Activated CD4-positive, alpha-beta T cell treated with anti-CD3 and anti-CD28 coated beads for 48 hours (primary cell): ENCODE data around the gene CHID1.
A peak's percentile ranks its signal among the peaks of the same experiment; 100 is the strongest.

Source experiments
- DNase-seq: peaks from one replicate; pipeline ENCODE4 v3.0.0-alpha.2; 2020

Gene CHID1

DNA sequence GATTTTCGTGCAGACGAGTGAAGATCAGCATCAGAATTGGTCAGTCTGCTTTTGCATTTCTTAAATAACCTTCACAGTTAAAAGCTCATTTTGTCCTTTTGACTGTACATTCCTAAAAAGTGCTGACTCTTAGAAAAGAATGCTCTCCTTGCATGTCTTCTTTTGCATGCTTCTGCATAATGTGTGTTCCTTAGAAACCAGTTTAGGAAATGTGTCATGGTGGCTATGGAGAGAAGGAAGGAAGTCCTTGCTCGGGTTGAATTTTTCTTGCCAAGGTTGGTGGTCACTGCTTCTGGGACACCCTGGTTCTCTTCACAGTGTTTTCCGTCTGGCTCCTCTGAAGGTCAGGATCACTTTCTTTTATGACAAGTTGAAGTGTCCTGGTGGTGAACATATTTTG, 21.8 kb upstream of the CHID1 start:
- DNase-seq, result no peak

DNA sequence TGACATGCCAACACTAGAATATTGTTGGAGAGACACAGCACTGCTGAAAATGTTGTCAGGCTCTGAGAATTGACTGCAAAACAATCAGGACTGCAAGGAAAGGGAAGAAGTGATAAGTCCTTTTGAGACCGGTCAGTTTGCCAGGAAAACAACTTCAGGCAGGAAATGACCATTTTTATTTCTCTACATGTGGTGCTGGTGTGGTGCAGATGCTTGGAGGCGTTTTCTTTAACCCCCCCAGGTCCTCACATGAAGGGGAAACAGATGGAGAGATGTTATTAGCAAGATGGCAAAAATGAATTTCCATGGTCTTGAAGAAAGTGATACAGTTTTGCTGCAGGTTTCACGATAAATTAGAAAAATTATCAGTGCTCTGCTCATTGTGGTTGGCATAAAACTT, 20.8 kb upstream of the CHID1 start:
- DNase-seq, result no peak

DNA sequence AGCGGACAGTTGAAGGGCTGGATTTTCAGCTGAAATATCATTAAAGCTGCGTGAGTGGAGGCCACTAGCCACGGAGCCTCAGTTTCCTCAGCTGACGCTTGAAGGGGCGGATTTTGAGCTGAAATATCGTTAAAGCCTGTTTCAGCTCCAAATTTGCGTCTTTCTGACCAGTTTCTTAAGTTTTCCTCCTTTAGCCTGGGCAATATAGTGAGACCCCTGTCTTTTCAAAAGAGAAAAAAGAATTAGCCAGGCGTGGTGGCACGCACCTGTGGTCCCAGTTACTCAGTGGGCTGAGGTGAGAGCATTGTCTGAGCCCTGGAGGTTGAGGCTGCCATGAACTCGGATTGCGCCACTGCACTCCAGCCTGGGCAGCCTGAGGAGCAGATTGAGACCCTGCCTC, 18.8 kb upstream of the CHID1 start:
- no peak for DNase-seq

DNA sequence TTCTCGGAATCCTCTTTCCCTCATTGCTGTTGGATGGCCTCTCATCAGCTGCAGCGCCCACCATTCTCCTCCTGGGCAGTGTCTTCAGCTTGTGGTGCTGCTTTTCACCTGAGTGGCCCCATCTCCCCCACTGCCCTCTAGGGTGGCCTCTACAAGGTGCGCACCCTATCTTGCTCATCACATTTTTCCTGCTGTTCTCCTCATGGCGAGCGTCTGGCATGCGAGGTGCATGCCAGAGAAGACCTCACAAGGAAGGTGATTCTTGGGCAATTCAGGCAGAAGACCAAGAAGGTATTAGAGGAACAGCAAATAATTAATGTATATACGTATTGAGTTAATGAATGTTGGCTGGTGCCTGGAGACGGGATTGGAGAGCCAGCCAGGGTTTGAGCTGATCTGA, 18.2 kb upstream of the CHID1 start:
- no peak for DNase-seq

DNA sequence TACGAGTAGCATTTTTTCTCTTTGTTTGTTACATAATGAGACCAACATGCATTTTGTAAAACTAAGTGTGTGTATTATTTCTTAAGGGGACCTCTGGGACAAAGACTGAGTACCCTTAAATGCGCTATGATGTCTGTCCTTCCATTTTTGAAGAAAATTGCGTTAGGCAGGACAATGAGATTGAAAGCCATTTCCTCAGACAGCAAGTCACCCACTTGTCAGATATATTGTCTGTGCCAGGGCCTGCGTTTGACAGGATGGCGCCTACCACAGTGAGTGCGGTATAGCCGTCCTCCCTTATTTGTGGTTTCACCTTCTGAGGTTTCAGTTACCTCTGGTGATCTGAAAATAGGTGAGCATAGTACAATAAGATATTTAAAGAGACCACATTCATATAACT, 17.3 kb upstream of the CHID1 start:
- DNase-seq, result peak; percentile 28

DNA sequence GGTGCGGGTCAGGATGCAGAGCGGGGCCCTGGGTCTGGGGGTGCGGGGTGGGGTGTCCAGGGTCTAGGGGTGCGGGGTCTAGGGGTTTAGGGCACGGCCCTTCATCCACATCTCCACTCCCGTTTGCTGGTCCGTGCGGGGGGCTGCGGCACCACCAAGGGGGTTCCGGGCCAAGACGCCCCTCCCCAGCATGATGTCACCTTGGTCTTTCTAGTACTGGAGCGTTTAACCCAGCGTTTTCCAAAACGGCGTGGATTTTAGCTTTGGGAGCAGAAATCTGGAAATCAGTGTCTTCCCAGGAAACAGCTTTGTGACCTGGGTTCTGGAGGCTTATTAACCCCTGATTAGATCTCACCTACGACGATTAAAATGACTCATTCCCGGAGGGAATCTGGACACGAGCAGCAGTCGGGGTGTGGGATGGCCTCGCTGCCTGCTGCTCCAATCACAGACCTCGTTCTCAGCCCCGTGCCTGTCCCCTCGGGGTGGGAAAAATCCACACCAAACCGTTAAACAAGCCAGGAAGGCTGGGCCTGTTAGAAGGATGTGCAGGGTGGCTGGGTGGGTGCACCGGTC, 15.8 kb upstream of the CHID1 start:
- no peak for DNase-seq

DNA sequence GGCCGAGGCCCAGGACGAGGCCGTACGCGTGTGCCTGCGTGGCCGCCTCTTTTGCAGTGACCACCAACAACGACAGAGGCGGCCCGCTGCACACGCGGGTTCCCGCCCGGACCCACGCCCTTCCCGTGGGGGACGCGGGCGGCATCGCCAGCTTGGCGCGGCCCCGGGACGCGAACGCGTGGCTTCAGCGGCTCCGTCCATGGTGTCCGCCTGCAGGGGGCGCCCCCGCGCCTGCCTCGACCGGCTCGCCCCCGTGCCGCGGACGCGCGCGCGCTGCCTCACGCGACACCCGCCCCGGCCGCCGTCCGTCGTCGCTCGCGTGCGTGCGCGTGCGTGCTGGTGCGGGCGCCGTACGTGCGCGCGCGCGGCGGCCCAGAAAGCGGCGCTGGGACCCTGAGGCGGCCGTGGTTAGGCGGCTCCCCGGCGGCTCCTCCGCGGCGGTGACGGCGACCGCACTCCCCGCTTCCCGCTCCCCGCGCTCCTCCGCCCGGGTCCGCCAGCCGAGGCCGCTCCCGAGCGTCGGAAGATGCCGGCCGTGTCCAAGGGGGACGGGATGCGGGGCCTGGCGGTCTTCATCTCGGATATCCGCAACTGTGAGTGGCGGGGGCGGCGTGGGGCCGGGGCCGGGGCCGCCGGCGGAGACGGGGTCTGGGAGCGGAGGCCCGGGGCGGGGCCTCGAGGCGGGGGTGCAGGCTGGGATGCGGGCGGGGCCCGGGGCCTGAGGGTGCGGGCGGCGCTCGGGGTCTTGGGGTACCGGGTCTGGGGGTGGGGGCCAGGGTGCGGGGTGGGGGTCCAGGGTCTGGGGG, 15.1 kb upstream of the CHID1 start, which contains the start of gene AP2A2:
TSS of gene AP2A2 (plus strand) at position 375 of the 806 bp plus-strand sequence. CDS start at position 527, 152 bp downstream.
- DNase-seq, result peak; percentile 93

DNA sequence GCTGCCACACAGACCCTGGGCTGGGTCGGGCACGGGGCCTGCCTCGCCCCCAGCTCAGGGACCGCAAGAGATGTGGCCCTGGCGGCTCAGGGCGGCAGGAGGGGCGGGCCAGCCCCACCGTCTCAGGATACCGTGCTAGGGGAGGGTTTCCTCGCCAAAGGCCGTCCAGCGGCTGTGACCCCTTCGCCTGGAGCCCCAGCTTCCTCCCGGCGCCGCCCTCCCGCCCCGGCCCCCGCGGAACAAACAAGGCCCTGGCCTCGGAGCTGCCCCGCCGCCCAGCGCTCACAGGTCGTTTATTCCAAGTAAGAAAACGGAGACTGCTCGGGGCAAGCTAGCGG, 14.5 kb upstream of the CHID1 start:
- DNase-seq, result no peak

DNA sequence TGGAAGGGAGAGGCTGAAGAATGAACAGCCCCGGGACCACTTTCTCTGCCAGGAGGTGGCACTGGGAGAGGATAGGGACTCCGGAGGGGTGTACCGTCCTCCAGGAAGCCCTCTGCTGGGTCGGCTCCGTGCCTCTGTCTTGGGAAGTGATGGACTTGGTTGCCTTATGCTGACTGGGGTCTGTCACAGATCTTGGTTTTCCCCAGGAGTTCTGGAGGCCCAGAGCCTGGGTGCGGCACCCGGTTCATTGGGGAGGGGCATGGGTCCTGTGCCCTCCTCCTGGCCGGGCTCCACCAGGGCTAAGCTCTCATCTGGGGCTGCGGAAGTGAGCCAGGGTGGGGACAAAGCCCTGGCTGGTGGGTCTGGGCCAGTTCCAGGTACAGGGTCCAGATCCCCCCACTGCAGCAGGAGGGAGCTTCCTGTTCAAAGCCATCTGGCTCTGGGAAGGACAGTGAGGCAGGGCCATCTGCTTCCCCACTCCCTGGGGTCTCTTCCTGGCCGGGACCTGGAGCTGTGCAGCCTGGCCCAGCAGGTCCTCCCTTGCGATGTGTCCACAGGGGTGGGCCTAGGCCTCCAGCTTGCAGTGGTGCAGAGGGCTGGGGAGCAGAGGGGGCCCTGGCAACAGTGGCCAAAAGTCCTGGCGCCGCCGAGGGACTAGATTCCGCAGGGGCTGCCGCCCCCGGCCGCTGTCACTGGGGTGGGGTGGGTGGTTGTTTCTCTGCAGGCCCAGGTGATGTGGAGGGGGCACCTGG, 14.0 kb upstream of the CHID1 start:
- no peak for DNase-seq

DNA sequence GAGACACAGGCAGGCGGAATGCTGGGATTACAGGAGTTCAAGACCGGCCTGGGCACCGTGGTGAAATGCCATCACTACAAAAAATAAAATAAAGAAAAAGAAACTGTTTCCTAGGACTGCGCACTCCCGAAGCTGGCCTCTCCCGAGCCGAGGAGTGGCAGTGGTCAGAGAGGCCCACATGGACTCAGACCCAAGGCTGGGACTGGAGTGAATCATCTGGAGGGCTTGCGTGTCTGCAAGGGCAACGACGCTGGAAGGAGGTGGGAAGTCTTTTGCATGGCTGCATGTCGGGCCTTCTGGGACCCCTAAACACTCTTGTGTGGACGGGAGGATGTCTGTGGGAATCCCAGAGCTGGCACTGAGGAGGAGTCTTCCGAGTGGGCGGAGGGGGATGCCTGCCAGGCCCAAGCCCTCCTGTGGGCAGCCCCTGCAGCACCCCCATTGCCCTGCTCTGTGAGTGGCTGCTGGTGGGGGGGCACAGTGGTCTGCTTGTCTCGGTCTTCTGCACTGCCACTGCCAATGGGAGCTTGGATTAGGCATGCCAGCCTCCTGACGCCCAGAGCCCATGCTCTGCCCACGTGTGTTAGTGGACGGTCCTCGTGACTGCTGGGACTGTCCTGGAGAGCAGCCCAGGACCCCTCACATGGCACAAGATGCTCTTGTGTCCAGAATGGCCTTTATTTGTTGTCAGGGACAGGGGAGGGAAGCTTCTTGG, 13.2 kb upstream of the CHID1 start:
- no peak for DNase-seq

DNA sequence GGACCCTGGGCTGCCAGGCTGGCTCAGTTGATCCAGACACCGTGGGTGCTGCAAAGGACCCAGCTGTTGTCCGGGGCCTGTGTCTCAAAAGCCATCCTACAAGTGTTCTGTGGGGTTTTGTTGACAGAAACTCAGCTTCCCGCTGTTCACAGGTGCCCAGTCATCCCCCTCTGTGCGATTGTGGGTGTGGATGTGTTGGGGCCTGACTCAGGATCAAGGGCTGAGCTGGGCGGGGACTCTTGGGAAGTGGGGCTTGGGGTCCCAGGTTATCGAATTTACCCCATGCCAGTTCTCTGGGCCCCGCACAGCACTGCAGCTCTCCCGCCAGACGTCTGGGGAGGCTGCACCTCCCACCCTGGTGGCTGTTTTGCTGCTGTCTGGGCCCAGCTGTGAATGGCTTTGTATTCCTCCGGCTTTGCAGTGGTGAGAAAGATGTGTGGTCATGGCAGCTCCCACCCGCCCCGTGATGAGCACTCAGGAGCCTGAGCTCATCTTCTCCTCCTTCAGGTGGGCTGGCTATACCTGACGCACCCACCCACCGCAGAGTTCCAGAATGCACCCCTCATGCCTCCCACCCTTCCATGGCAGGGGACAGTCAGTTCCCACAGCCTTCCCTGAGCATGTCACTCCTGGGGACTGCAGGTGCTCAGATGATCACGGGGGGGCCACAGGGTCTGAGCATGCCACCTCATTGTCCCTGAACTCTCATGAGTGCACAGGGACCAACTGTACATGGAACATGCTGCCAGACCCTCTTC, 11.5 kb upstream of the CHID1 start:
- DNase-seq, result no peak

DNA sequence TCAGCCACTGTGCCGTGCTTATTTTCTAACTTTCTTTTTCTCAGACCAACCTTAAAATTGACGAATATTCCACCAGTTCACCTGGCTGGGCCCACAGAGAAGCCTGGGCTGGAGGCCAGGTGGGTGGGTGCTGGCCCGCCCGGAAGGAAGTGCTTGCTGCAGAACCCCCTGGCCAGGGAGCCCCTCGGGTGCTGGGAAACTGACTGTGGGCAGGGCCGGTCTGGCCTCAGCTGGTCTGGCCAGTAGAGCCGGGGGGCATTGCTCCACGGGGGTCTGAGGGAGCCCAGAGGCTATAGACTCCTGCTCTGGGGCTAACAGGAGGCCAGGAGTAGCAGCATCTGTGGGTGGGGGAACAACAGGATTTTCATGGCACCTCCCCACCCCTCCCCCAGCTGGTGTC, 6.8 kb upstream of the CHID1 start:
- DNase-seq, result no peak

DNA sequence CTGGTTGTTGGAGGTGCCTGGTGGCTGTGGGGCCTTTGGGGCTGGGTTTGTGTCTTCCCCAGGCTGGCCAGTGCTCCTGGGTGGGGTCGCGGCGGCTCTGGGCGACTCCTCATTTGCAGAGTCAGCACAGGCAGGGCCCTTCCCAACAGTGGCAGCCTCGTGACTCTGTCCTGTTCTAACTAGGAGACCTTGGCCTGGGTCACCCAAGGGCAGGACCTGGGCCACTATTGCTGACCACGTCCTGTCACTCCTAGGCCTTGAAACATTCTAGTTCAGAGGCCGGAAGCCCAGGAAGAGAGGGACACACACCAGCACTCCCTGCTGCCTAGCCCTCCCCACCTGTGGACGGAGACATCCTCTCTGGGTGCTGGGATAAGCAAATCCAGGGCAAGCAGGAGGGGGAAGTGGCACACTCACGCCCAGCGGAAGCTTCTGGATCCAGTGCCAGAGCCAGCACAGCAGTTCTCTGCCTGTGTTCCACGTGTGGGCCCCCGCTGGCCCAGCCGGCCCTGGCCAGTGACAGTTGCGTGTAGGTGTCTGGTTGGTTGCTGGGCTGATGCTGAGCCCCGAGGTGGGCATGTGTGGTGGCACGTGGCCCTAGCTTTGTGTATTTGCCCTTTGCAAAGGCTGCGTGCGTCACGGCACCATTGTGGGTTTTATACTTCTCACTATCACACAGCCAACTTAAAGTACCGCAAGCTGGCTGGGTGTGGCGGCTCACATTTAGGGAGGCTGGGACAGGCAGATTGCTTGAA, 4.3 kb upstream of the CHID1 start:
- DNase-seq, result no peak

DNA sequence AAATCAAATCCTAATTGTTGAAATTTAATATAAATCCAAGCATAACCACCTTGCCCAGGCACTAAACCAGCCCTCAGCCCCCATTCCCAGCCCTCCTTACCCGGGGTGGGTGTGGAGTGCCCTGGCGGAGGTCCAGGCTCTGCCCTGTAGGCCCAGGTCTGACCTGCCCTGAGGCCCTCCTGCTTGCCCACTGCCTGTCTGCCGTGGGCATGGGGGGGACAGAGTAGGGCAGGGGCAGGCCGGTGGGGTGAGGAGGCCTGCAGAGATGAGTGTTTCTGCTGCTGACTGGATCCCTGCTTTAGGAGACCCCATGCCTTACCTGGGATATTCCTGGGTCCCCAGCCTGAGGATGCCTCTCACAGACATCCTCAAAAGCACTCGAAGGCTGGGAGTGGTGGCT, 3.6 kb upstream of the CHID1 start:
- DNase-seq, result no peak

DNA sequence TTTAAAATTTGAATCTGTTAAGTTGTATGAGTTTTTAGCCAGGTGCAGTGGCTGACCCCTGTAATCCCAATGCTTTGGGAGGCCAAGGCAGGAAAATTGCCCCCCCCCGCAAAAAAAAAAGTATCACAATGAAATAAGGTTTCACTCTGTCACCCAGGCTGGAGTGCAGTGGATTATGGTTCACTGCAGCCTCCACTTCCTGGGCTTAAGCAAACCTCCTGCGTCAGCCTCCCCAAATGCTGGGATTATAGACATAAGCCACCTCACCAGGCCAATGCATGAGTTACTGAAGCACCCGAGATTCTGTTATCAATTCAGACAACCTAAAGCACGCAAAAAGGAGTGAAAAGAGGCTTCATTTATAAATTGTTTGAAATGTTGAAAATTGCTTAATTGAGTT, 2.4 kb upstream of the CHID1 start:
- DNase-seq, result no peak

DNA sequence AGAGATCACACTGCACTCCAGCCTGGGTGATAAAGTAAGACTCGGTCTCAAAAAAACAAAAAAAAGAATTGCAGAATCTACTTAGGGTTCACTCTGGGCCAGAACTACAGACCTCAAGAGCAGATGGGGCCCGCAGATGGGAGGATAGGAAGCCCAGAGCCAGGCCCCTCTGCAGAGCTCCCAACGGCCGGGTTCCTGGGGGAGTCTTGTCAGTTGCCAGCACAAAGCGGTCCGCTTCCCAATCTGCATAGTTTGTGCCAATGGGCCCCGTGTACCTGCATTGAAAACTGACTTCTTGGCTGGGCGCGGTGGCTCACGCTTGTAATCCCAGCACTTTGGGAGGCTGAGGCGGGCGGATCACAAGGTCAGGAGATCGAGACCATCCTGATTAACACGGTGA, 1.7 kb upstream of the CHID1 start:
- DNase-seq, result no peak

DNA sequence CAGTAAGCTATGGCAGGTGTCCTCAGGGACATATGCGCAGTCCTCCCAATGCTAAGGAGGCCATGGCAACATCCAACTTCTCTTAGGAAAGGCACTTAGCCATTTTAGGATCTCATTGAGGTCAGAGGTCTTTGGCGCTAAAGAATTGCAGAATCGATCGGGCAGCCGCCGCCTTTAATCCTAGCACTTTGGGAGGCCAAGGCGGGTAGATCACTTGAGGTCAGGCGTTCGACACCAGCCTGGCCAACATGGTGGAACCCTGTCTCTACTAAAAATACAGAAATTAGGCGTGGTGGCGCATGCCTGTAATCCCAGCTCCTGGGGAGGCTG, 1.2 kb upstream of the CHID1 start:
- no peak for DNase-seq

DNA sequence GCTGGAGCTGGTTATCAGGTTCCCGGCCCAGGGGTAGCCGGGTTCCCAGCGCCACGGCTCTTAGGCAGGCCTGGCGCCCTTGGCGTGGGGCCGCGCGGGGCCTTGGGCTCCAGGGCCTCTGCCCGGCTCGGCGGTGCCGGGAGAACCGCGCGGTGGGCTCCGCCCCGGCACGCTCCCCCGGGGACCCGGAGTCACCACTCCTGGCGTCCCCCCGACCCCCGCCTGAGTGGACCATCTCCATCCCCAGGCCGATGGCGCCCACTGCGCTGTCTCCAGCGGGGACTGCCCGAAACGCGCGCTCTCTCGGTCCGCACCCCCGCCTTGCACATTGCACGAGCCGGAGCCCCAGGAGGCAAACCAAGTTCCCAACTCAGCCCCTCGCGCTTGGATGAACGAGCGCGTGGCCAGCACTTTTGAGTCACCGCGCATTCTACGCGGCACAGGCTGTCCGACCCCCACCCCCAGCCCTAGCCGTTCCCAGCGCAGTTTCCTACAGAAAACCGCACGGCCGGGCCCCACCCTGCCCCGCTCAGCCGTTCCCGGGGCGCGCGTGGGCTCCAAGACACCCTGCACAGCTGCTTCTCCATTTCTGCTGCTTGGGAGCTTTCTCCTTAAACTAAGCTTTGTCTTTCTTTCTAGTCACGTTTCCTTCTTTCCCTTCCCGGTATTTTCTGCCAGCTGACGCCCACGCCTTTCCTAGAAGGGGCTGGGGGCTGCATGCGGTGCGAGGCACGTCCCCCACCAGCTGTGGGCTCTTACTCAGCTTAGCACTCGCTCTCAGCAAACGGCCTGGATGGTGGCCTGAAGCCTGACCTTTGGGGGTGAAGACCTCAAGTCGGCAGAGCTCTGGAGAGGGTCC, 650 bp upstream of the CHID1 start:
- DNase-seq, result peak; percentile 62

DNA sequence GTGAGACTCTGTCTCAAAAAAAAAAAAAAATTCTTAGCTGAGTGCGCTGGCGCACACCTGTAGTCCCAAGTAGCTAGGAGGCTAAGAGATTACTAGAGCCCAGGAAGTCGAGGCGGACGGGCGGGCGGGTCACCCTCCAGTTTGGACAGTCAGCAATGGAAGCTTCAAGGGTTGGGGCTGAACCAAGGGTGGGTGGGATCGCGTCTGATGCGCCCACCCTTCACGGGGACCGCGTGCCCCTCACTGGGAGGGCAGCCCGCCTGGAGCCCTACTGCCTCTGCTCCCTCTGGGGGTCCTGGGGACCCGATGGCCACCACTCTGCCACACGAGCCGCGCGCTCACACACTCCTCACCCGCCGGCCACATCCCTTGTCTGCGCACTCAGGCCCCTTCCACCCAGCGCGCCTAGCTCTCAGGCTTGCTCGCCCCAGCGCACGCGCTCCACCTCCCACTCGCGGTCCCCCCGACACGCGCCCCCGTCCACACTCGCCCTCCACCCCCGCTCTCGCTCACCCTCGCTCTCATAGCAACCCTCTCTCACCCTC, 494 bp downstream of the CHID1 start:
- DNase-seq, result no peak

DNA sequence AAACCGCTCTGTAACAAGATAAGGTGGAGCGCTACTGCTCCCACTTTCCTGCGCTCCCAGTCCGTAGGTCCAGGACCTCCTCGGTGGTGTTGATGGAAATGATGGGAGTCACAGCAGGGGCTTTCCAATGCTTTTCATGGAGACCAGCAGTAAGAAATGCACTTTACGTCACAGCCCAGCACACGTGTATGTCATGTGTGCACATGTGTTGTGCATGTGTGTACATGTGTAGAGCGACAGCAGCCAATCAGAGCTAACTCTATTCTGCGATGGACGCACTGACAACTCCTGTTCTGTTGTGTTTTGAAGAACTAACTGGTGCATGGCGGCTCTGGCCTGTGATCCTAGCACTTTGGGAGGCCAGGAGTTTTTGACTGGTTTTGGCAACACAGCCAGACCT, 1.2 kb downstream of the CHID1 start:
- no peak for DNase-seq

DNA sequence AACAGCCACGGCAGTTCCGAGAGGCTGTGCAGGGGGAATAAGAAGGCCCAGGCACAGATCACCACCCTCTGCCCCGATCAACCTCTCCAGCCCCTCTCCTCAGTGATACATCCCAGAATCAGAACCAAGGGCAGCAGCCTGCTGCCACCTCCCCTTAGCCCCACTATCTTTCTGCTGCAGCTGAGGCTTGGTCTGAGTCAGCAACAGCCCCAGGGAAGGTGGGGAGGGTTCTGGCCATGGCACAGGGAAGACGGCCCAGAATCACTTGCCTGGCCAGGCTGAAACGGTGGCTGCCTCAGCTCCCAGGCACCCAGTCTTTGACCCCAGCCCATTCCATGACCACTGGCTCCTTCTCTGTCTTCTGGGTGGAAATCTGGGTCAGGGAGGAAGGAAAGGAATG, 2.3 kb downstream of the CHID1 start:
- DNase-seq, result no peak
